ENCODE results near the gene ARHGEF7.

DNA sequence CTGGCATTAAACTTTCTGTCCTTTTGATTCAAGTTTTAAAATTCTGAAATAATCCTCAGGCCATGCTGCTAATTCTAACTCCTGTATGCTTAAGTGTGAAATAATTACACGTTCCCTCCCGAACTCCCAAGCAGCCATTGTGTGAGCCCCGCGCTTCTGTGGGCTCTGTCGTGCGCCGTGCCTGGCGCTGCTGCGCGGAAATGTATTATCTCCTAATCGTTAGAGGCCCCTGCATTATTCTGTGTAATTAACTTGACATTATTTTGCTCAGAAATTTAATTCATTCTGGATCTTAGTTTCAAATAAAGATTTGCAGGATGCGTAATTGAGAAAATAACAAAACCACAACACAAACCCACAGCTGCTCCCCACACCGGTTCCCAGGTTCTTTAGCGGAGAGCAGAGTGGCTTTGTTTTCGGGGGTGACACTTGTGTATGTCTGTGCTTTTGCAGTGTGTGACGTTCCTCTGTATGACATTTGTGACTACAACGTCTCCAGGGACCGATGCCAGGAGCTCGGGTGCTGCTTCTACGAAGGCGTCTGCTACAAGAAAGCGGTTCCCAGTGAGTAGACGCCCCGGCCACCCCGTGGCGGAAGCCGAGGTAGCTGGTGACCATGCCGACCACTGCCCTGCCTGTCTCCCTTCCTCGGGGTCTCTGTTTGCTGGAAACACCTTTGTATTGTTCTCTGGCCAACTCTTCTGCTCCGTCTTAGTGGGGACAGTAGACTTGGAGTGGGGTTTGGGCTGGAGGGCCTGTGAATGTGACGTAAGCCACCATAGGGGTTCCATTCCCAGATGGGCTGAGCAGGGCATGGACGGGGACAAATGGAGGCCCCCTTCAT is 212.8 kb downstream of the ARHGEF7 start:
- TF ChIP-seq CREM (CRISPR knock-in tag; IDR thresholded peaks at IDR 0.05) (no peak), JUN (CRISPR knock-in tag; IDR thresholded peaks at IDR 0.05) (no peak), CBFB (CRISPR knock-in tag; IDR thresholded peaks at IDR 0.05; ENCODE audit: low read depth) (no peak), ZNF232 (CRISPR knock-in tag; IDR thresholded peaks at IDR 0.05) (no peak), SP1 (CRISPR knock-in tag; conservative IDR thresholded peaks at IDR 0.05) (no peak), TEAD1 (CRISPR knock-in tag; IDR thresholded peaks at IDR 0.05) (no peak), ATF1 (CRISPR knock-in tag; IDR thresholded peaks at IDR 0.05) (no peak), SMAD3 (CRISPR knock-in tag; IDR thresholded peaks at IDR 0.05; ENCODE audit: borderline replicate concordance) (no peak), SMAD4 (CRISPR knock-in tag; IDR thresholded peaks at IDR 0.05) (no peak)
- TF ChIP-seq, protein P1, sequence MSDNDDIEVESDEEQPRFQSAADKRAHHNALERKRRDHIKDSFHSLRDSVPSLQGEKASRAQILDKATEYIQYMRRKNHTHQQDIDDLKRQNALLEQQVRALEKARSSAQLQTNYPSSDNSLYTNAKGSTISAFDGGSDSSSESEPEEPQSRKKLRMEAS (CRISPR knock-in tag; IDR thresholded peaks at IDR 0.05) = no peak
- TF ChIP-seq, protein P2, sequence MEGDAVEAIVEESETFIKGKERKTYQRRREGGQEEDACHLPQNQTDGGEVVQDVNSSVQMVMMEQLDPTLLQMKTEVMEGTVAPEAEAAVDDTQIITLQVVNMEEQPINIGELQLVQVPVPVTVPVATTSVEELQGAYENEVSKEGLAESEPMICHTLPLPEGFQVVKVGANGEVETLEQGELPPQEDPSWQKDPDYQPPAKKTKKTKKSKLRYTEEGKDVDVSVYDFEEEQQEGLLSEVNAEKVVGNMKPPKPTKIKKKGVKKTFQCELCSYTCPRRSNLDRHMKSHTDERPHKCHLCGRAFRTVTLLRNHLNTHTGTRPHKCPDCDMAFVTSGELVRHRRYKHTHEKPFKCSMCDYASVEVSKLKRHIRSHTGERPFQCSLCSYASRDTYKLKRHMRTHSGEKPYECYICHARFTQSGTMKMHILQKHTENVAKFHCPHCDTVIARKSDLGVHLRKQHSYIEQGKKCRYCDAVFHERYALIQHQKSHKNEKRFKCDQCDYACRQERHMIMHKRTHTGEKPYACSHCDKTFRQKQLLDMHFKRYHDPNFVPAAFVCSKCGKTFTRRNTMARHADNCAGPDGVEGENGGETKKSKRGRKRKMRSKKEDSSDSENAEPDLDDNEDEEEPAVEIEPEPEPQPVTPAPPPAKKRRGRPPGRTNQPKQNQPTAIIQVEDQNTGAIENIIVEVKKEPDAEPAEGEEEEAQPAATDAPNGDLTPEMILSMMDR (IDR thresholded peaks at IDR 0.05) = no peak
- TF ChIP-seq, protein P3, sequence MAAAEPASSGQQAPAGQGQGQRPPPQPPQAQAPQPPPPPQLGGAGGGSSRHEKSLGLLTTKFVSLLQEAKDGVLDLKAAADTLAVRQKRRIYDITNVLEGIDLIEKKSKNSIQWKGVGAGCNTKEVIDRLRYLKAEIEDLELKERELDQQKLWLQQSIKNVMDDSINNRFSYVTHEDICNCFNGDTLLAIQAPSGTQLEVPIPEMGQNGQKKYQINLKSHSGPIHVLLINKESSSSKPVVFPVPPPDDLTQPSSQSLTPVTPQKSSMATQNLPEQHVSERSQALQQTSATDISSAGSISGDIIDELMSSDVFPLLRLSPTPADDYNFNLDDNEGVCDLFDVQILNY (CRISPR knock-in tag; IDR thresholded peaks at IDR 0.05) = no peak
- TF ChIP-seq, protein P4, sequence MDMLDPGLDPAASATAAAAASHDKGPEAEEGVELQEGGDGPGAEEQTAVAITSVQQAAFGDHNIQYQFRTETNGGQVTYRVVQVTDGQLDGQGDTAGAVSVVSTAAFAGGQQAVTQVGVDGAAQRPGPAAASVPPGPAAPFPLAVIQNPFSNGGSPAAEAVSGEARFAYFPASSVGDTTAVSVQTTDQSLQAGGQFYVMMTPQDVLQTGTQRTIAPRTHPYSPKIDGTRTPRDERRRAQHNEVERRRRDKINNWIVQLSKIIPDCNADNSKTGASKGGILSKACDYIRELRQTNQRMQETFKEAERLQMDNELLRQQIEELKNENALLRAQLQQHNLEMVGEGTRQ (CRISPR knock-in tag; IDR thresholded peaks at IDR 0.05) = no peak
- TF ChIP-seq, protein P5, sequence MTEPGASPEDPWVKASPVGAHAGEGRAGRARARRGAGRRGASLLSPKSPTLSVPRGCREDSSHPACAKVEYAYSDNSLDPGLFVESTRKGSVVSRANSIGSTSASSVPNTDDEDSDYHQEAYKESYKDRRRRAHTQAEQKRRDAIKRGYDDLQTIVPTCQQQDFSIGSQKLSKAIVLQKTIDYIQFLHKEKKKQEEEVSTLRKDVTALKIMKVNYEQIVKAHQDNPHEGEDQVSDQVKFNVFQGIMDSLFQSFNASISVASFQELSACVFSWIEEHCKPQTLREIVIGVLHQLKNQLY (CRISPR knock-in tag; IDR thresholded peaks at IDR 0.05) = no peak
